ENCODE data around the gene MRPL40.

Gene MRPL40

GRCh38 chr22:19463491-19464469 lies 31.4 kb downstream of the MRPL40 start:
- no peak for DNase-seq

GRCh38 chr22:19464546-19464945 lies 32.2 kb downstream of the MRPL40 start:
- DNase-seq: no peak

- no peak for DNase-seq
Measured at GRCh38 chr22:19464975-19465374, 32.6 kb downstream of the MRPL40 start.

GRCh38 chr22:19466126-19466716 lies 33.9 kb downstream of the MRPL40 start:
- DNase-seq: no peak

GRCh38 chr22:19466848-19467752 lies 34.8 kb downstream of the MRPL40 start:
- no peak for DNase-seq

- DNase-seq: no peak
Measured at GRCh38 chr22:19467912-19468311, 35.6 kb downstream of the MRPL40 start.

GRCh38 chr22:19469421-19469820 lies 37.1 kb downstream of the MRPL40 start:
- DNase-seq: no peak

GRCh38 chr22:19470010-19470409 lies 37.7 kb downstream of the MRPL40 start:
- no peak for DNase-seq

GRCh38 chr22:19471572-19471971 lies 39.2 kb downstream of the MRPL40 start:
- DNase-seq: no peak

- DNase-seq: no peak
Measured at GRCh38 chr22:19472233-19472632, 39.9 kb downstream of the MRPL40 start.

GRCh38 chr22:19473578-19473977 lies 41.2 kb downstream of the MRPL40 start:
- DNase-seq: no peak

GRCh38 chr22:19476023-19476422 lies 43.7 kb downstream of the MRPL40 start:
- DNase-seq: no peak

- no peak for DNase-seq
Measured at GRCh38 chr22:19477321-19478044, 45.1 kb downstream of the MRPL40 start.

GRCh38 chr22:19478045-19478900 lies 45.9 kb downstream of the MRPL40 start:
- no peak for DNase-seq

- DNase-seq: peak; percentile 82
Measured at GRCh38 chr22:19478901-19479354, 46.6 kb downstream of the MRPL40 start, which contains the start of gene UFD1. Gene UFD1 (minus strand): TSS chr22:19479193. CDS start chr22:19479085, 108 bp downstream.

GRCh38 chr22:19479355-19480172 lies 47.2 kb downstream of the MRPL40 start, which contains the start of gene CDC45:
Gene CDC45 (plus strand): TSS chr22:19479920. CDS start chr22:19479969, 49 bp downstream.
- DNase-seq: peak; percentile 96

- no peak for DNase-seq
Measured at GRCh38 chr22:19480173-19480568, 47.8 kb downstream of the MRPL40 start.

GRCh38 chr22:19480789-19481188 lies 48.4 kb downstream of the MRPL40 start:
- DNase-seq: no peak

GRCh38 chr22:19482297-19482696 lies 50.0 kb downstream of the MRPL40 start:
- DNase-seq: no peak

Measured in CD4-positive, alpha-beta T cell treated with Interleukin-15 for 1 hour (primary cell).